ENCODE measurements around the gene LENG9.

LENG9 gene

DNA sequence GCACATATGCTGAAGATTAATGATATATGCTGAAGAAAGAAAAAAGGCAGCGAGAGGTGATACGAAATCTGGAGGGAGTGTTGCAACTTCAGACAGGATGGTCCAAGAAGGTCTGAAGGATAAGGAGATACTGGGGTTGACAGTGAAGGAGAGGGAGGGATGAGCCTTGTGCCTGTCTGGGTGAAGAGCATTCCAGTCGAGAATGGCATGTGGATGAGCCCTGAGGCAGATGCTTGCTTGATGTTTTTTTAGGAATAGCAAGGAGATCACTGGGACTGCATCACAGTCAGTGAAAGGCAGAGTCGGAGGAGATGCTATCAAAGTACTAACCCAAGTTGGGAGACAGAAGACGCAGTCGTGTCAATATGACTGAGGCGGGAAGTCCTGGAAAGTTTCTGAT lies 25.8 kb upstream of the LENG9 start:
- Histone ChIP-seq H3K27me3 (ENCODE audit: insufficient read depth, low read length) (no peaks in the 10 kb centered on the region), H3K79me2 (ENCODE audit: insufficient read depth, low read length) (no peaks in the 10 kb centered on the region), H3K36me3 (ENCODE audit: insufficient read depth, low read length) (no peaks in the 10 kb centered on the region), H3K27ac (ENCODE audit: low read depth, low read length, poor library complexity, severe bottlenecking) (no peak overlapping the region), H3K4me3 (ENCODE audit: low read depth, low read length, poor library complexity, severe bottlenecking) (no peak overlapping the region), H2AFZ (ENCODE audit: low read length) (no peak overlapping the region), H3F3A (ENCODE audit: insufficient read depth, low read length) (no peaks in the 10 kb centered on the region), H3K4me2 (ENCODE audit: low read length) (no peak overlapping the region), H3K9me2 (ENCODE audit: low read depth, low read length) (no peaks in the 10 kb centered on the region), H3K4me1 (ENCODE audit: insufficient read depth, low read length, severe bottlenecking) (no peaks in the 10 kb centered on the region), H3K9ac (ENCODE audit: low read length) (no peak overlapping the region), H3K9me3 (ENCODE audit: low read length) (no peaks in the 10 kb centered on the region), H4K20me1 (ENCODE audit: insufficient read depth, low read length) (no peaks in the 10 kb centered on the region)
- TF ChIP-seq, protein P1, sequence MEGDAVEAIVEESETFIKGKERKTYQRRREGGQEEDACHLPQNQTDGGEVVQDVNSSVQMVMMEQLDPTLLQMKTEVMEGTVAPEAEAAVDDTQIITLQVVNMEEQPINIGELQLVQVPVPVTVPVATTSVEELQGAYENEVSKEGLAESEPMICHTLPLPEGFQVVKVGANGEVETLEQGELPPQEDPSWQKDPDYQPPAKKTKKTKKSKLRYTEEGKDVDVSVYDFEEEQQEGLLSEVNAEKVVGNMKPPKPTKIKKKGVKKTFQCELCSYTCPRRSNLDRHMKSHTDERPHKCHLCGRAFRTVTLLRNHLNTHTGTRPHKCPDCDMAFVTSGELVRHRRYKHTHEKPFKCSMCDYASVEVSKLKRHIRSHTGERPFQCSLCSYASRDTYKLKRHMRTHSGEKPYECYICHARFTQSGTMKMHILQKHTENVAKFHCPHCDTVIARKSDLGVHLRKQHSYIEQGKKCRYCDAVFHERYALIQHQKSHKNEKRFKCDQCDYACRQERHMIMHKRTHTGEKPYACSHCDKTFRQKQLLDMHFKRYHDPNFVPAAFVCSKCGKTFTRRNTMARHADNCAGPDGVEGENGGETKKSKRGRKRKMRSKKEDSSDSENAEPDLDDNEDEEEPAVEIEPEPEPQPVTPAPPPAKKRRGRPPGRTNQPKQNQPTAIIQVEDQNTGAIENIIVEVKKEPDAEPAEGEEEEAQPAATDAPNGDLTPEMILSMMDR (IDR thresholded peaks at IDR 0.05; ENCODE audit: low read length), result no peak
- TF ChIP-seq EZH2 (IDR thresholded peaks at IDR 0.05; ENCODE audit: borderline replicate concordance, low read length), result no peak

DNA sequence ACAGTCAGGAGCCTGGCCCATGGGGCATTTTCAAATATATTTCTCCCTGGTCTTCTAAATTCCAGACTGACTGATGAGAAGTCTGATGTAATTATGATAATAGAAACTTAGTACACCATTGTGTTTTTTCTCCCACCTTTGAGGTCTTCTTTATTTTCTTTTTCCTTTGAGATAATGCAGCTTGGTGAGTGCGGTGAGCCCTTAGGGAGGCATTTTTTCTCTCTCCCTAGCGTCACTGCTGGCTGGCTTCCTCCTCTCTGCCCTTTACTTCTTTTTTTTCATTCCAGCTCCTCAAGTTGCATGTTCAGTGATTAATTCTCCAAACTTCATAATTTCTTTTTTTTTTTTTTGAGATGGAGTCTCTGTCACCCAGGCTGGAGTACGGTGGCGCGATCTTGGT lies 22.3 kb upstream of the LENG9 start:
- Histone ChIP-seq H3K36me3 (ENCODE audit: insufficient read depth, low read length) (no peaks in the 10 kb centered on the region), H3K9ac (ENCODE audit: low read length) (no peak overlapping the region), H3F3A (ENCODE audit: insufficient read depth, low read length) (no peaks in the 10 kb centered on the region), H2AFZ (ENCODE audit: low read length) (no peak overlapping the region), H4K20me1 (ENCODE audit: insufficient read depth, low read length) (no peaks in the 10 kb centered on the region), H3K9me3 (ENCODE audit: low read length) (no peaks in the 10 kb centered on the region), H3K4me1 (ENCODE audit: insufficient read depth, low read length, severe bottlenecking) (no peaks in the 10 kb centered on the region), H3K9me2 (ENCODE audit: low read depth, low read length) (no peaks in the 10 kb centered on the region), H3K4me3 (ENCODE audit: low read depth, low read length, poor library complexity, severe bottlenecking) (no peak overlapping the region), H3K79me2 (ENCODE audit: insufficient read depth, low read length) (no peaks in the 10 kb centered on the region), H3K27me3 (ENCODE audit: insufficient read depth, low read length) (no peaks in the 10 kb centered on the region), H3K4me2 (ENCODE audit: low read length) (no peak overlapping the region), H3K27ac (ENCODE audit: low read depth, low read length, poor library complexity, severe bottlenecking) (no peak overlapping the region)
- TF ChIP-seq, protein P1 (IDR thresholded peaks at IDR 0.05; ENCODE audit: low read length), result no peak
- TF ChIP-seq EZH2 (IDR thresholded peaks at IDR 0.05; ENCODE audit: borderline replicate concordance, low read length), result no peak

DNA sequence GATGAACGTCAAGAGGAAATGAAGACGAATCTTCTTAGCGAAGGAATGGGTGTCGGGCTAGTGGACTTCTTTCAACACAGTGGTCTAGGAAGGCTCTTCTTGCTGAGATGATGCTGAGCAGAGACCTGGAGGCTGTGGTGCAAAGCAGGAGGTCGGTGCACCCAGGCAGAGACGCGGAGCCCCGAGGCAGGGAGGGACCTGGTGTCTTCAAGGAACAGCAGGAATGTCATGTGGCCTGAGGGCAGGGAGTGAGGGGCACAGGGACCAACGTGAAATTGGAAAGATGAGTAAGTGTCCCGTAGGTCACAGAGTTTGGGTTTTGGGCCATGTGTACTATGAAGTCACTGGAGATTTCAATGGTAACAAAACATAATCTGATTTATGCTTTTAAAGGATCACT lies 20.9 kb upstream of the LENG9 start:
- Histone ChIP-seq H3K27me3 (ENCODE audit: insufficient read depth, low read length) (no peaks in the 10 kb centered on the region), H3K9ac (ENCODE audit: low read length) (no peak overlapping the region), H3K9me2 (ENCODE audit: low read depth, low read length) (no peaks in the 10 kb centered on the region), H3K4me2 (ENCODE audit: low read length) (no peak overlapping the region), H4K20me1 (ENCODE audit: insufficient read depth, low read length) (no peaks in the 10 kb centered on the region), H3K4me3 (ENCODE audit: low read depth, low read length, poor library complexity, severe bottlenecking) (no peak overlapping the region), H3K36me3 (ENCODE audit: insufficient read depth, low read length) (no peaks in the 10 kb centered on the region), H3K27ac (ENCODE audit: low read depth, low read length, poor library complexity, severe bottlenecking) (no peak overlapping the region), H2AFZ (ENCODE audit: low read length) (no peak overlapping the region), H3F3A (ENCODE audit: insufficient read depth, low read length) (no peaks in the 10 kb centered on the region; the same call in 1 of the 2 replicates), H3K9me3 (ENCODE audit: low read length) (no peaks in the 10 kb centered on the region), H3K4me1 (ENCODE audit: insufficient read depth, low read length, severe bottlenecking) (no peaks in the 10 kb centered on the region), H3K79me2 (ENCODE audit: insufficient read depth, low read length) (no peaks in the 10 kb centered on the region)
- TF ChIP-seq, protein P1 (IDR thresholded peaks at IDR 0.05; ENCODE audit: low read length), result no peak
- TF ChIP-seq EZH2 (IDR thresholded peaks at IDR 0.05; ENCODE audit: borderline replicate concordance, low read length), result no peak

Data from OCI-LY1 (cell line).